Fibroblast of skin of right biceps (primary cell): ENCODE data around the gene CHMP2B.

Experiments
- DNase-seq: peaks from one replicate; pipeline ENCODE4 v3.0.0-alpha.2; 2013

Gene CHMP2B, protein sequence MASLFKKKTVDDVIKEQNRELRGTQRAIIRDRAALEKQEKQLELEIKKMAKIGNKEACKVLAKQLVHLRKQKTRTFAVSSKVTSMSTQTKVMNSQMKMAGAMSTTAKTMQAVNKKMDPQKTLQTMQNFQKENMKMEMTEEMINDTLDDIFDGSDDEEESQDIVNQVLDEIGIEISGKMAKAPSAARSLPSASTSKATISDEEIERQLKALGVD

GRCh38 chr3:87227104-87227834 lies at the start of gene CHMP2B:
CHMP2B (plus strand) TSS chr3:87227309; CDS start chr3:87227523, 214 bp downstream.
- DNase-seq, result peak; percentile 91

DNA sequence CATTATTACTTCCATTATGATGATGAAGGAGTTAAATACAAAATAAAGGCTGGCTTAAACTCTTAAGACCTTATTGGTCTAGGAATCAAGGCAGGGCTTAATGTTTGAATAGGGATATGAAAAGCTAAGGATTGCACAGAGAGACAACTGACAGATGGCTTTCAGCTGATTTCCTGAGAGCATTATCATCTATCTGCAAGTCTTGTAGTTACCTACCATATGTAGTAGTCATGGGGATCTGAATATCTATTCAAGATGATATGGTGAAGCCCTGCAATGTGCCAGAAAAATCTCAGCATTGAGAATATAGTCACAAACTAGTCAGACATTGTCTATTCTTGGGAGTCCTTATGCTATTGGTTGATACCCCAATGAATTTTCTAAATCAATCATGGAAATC lies 47.5 kb upstream of the CHMP2B start:
- no peak for DNase-seq

DNA sequence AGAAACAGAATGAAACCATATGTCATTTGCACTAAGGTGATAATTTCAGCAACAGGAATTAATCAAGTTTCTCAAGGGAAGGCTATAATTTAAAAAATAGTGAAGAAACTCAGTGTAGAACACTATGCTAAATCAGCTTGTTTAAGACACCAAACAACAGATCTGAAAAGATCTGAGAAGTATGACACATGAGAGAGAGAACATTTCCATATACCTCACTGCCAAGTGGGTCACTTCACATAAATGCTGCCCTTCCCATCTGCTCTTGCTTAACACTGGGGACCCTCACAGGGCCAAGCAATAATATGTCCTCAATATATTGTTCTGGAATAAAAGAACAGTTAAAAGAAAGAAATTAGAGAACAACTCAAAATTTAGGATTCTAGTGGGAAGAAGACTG lies 45.6 kb upstream of the CHMP2B start:
- no peak for DNase-seq

- DNase-seq, result no peak
These were observed 45.1 kb upstream of the CHMP2B start for GRCh38 chr3:87182023-87182422.

- DNase-seq, result no peak
These were observed 40.4 kb upstream of the CHMP2B start for GRCh38 chr3:87186608-87187159.

DNA sequence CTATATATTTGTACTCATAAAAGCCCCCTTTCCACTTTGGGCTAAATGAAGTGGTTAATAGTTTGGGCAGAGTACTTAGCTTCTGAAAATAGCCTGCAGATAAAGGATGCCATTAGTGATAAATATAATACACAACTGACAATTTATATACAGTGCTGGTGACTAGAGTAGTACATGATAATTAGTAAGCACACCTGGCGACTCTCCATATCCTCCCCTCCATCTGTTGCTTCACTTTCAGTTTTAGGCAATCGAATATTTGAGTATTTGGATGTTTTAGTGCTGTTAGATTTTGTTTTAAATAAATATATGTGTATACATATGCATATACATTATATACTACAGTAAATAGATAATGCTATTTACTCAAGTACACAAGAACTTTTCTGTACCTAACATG lies 35.9 kb upstream of the CHMP2B start:
- DNase-seq, result no peak

- peak; percentile 28 for DNase-seq
These were observed 35.5 kb upstream of the CHMP2B start for GRCh38 chr3:87191641-87192040.

DNA sequence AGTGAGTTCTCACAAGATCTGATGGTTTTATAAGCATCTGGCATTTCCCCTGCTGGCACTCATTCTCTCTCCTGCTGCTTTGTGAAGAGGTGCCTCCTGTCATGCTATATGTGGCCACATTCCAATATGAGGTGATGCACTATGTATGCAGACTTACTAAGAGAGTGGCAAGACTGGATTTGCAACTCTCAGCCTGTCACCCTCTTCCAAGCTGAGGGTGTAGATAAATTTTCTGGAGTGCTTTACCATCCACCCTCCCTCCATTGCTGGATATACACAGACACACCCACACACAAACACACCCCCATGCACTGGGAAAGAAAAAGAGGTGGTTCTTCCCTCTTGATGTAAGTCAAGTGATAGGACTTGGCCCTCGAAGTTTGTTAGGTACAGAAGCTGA lies 30.2 kb upstream of the CHMP2B start:
- DNase-seq, result no peak

GRCh38 chr3:87197531-87197930 lies 29.6 kb upstream of the CHMP2B start:
- DNase-seq, result no peak

DNA sequence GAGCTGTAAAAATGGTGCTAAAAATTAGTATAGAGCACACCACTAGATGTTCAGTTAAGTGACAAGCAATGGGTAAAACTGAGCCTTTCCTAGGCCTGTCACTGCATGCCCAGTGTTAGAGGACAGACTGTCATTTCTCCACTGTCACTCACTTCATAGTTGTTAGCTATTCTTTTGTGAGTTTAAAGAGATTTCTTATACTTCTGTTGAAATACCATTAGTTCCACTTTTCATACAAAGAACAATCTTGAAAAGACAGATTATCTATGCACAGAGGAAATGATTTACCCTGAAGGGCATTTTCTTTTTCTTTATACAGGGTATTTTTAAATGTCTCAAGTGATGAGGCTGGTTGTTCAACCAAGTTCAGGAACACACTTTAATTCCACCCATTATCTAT lies 28.3 kb upstream of the CHMP2B start:
- no peak for DNase-seq

DNA sequence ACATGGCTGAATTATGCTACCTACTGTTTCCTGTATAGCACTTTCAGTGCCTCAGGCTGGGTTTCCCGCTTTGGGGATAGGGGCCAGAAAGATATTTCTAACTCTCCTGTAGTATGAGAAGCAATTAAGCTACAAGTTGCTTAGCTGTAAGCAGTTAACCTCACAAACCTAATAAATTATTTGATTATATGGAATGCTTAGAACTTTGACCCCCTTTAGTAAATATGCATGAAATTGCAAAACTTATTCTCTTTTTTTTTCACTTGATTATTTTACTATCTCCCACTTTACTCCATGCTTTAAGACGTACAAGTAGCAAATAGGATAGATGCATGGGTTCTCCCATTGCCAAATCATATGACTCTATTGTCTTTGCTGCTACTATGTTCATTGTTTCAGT lies 27.5 kb upstream of the CHMP2B start:
- DNase-seq, result no peak

GRCh38 chr3:87200060-87200647 lies 27.0 kb upstream of the CHMP2B start:
- no peak for DNase-seq

- DNase-seq, result no peak
These were observed 25.4 kb upstream of the CHMP2B start for GRCh38 chr3:87201727-87202126.

GRCh38 chr3:87203809-87204208 lies 23.3 kb upstream of the CHMP2B start:
- no peak for DNase-seq

DNA sequence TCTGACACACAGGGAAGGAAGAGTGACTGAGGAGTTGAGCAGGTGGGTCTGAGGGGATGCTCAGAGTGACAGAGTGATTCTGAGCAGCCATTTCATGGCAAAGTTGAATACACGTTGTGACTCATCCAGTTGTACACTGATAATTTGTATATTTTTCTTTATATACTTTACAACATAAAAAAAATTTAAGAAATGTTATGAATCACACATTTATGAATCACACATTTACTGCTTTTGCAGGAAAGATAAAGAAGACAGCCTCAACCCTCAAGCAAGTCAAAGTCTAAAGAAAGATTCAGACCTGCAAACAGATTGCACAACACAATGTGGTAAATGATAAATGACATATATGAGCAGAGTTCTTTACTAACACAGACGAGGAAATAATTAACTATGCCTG lies 21.0 kb upstream of the CHMP2B start:
- peak; percentile 93 for DNase-seq

GRCh38 chr3:87206635-87207034 lies 20.5 kb upstream of the CHMP2B start:
- no peak for DNase-seq

- DNase-seq, result peak; percentile 69
These were observed 19.6 kb upstream of the CHMP2B start for GRCh38 chr3:87207460-87207859.

GRCh38 chr3:87209111-87209510 lies 18.0 kb upstream of the CHMP2B start:
- DNase-seq, result no peak

- peak; percentile 38 for DNase-seq
These were observed 8.5 kb upstream of the CHMP2B start for GRCh38 chr3:87218560-87218959.

- DNase-seq, result peak; percentile 21
These were observed 7.5 kb upstream of the CHMP2B start for GRCh38 chr3:87219611-87220010.

DNA sequence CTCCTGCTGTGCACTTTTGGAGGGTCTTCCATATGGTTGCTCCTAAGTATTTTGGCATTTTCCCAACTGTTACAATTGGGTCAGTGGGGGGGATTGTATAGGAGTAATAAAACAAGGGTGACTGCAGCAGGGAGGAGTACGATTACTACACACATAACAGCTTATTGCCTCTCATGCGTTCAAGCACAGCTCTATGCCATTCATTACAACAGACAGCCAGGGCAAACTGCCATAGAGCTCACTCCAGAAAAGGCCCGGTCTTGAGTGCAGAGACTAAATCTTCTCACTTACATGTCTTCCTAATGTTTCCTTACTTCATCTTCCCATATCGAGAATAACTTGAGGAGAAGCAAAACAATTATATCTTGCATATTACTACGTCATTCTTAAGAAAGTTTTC lies 1.4 kb upstream of the CHMP2B start:
- DNase-seq, result no peak

DNA sequence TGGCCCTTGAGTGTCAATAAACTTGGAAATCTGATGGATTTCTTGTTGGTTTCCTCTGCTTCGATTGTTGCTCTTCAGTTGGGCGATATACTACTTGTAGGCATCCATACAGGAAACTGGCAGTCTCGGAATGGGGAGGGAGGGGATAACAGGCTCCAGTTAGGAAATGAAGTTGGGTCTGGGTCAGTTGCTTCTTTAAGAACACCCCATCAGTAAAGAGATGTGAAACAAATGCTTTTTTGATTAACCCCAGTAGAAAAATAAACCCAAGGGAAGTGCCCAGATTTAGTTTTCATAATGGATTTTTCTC lies 681 bp downstream of the CHMP2B start:
- no peak for DNase-seq

GRCh38 chr3:87228316-87228715 lies 1.2 kb downstream of the CHMP2B start:
- DNase-seq, result peak; percentile 54

DNA sequence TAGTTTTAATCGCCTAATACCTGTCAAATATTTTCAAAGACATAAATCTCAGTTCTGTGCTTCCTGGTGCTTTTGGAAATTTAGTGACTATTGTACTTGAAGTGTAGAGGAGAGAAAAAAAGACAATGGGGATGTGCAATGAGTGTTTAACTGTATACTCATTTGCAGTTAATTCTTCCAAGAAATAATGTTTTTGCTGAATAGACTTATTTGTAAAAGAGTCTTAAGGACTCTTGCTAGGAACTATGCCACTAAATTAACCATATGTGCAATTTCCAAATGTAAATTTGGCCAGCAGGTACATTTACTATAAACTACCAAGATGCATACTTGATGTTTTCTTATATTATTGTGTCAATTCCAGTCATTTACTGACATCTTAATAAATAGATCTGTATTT lies 2.0 kb downstream of the CHMP2B start:
- no peak for DNase-seq
